HG03342 (cell line): Measurements from ENCODE around the gene SMIM26.

Experiments
- ATAC-seq: cut with Tn5 transposase; IDR thresholded peaks from one replicate; pipeline ENCODE4 v1.9.1; 2021; ENCODE audit warnings: mild to moderate bottlenecking, moderate library complexity; ENCODE audit not compliant: unreplicated experiment

SMIM26 gene

DNA sequence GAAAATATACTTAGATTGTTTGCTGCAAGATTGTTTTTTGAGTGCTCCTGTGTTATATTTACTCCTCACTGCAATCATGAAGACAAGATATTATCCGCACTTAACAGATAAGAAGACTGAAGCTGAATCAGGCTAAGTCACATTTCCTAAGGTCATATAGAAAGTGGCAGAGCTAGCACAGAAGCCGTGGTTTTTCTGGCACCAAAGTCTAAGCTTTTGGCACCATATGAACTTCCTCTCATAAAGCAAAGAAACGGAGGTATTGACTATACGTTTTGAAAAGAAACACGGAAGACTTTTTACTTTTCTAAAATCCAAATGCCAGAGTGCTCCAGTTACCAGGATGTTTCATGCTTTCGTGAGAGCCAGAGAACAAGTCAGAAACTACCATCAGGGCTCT lies 11.3 kb downstream of the SMIM26 start:
- no peak for ATAC-seq

DNA sequence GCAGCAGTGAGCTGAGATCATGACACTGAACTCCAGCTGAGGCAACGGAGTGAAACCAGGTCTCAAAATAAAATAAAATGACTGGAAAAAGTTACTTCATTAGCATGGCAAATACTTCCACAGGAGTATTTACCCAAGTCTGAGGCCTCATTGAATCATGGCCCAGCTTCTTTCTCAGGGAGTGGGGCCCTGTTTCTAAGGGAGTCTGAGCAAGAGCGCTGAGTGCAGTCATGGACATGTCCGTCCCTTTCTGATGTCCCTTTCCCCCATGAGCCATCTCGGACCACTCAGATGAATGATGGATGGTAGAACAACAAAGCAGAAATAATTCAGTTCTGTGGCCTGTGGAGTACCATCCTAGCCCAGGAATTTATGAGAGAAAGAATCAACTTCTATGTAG lies 12.8 kb downstream of the SMIM26 start:
- ATAC-seq: no peak

DNA sequence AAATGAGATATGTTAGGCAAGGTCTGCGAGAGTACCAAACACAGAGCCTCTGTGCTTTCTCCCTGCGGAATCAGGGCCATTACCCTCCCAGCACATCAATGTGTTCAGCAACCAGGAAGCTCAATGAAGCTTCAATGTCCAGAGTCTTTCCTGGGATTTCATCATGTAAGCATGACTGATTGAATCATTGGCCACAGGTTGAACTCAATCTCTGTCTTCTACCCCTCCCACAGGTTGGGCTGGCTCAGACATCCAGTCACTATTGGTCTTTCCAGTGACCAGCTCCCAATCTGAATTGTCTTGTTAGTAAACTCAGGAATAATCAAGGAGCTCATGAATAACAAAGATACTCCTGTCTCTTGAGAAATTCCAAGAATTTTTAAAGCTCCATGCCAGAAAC lies 17.9 kb downstream of the SMIM26 start:
- ATAC-seq: no peak

DNA sequence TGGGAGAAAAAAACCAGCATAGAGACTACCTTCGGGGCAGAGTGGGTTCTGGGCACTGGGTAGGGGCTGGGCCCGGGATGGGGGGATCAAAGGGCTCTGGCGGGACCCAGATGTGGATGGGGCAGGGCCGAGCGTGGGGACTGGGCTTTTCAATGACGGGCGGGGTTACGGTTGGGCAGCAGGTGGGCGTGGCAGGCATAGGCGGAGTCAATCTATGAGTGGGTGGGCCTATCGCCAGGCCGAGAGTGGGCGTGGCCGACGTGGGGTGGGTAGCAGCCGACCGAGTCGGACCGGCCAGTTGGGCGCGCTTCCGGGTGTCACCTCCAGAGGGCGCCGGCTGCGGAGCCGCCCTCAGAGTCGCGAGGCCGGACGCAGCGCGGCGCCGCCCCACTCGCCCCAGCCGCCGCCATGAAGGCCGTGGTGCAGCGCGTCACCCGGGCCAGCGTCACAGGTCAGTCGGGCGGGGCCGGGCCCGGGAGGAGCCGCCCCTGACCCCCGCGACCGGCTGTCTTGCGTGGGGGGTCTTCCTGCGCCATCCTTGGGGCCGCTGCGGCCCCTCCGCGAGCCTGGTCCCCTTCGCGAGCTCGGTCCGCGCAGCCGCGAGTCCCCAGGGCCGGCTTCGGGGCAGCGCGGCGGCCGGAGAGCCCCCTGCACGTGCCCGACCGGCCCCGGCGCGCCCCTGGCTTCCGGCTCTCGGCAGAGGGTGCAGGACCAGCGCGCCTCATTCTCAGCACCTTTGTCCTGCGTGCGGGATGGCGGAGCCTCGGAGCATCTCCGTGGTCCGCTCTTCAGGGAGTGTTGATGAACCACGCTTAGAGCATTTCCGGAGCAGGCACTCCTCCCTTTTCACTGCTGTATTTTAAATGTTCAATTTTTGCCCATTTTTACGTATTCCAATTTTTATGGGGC lies 20.7 kb downstream of the SMIM26 start, which contains the start of gene DTD1:
Gene DTD1 (plus strand): TSS at position 390 of the 909 bp plus-strand sequence. CDS start 19 bp downstream, at position 409.
- peak; percentile 92 for ATAC-seq

DNA sequence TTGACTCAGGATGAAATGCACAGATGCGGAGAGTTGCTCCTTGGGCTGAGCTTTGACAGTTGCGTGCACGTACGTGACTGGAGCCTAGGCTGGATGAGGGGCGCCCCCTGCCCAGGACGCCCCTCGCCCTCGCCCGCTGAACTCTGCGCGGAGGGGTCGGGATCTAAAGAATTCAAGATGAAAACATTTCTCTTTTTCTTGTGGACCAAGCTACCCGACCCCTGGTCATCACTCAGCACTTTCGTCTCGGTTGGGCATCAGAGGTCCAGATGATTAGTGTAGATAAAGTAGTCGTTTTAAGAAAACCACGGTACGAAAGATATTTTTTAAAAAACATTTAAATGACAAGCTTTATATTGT lies 21.3 kb downstream of the SMIM26 start:
- peak; percentile 14 for ATAC-seq

DNA sequence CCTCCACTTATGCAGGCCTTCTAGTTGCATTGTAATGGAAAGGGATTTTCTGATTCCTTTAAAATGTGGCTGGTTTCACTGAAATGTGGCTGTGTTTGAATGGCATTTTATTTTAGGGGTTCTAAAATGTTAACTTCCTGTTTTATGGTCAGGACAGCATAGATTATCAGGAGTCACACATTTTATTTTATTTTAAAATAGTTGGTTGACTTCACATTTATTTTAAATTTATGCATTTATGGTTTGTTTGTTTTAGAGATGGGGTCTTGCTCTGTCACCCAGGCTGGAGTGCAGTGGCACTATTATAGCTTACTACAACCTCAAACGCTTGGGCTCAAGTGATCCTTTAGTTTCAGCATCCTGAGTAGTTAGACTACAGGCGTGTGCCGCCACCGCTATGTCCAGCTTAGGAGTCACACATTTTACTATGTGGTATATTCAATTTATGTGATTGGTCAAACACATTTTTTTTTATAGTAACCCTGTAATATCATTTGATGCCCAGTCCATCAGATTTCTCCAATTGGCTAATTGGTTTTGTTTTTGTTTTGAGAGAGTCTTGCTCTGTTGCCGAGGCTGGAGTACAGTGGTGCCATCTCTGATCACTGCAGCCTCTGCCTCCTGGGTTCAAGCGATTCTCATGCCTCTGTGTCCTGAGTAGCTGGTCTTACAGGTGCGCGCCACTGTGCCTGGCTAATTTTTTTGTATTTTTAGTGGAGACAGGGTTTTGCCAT lies 22.9 kb downstream of the SMIM26 start:
- no peak for ATAC-seq

DNA sequence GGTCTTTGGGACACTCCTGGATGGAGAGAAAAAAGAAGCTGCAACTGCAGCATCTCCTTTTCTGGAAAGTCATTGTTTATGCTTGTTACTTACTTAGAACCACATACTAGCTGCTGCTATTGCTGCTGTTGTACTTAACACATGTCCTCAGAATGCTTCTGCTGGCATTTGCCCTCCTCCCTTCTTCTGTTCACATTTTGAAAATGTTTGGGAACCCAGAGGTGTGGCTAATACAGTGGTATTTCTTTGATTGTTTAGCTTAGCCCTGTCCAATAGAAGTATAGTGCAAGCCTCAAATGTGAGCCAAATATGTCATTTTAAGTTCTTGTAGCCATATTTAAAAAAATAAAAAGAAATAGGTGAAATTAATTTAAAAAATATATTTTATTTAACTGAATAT lies 29.0 kb downstream of the SMIM26 start:
- ATAC-seq: no peak

DNA sequence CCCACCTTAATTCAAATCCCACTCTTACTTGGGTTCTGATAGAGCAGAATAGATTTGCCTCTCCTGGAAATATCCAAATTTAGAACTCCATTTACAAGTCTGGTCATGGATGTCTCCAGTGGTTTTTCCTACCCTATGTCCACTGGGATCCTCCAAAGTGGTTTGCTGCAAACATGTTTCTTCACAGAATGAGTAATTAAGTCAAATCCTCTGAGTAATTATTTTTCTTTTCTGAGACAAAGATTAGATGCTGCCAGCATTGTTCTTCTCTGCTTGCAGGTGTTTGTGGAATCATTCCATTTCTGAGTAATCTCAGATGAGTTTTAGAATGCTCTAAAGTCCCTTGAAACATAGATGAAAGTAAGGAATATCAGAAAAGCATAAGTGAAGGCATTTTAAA lies 42.5 kb downstream of the SMIM26 start:
- no peak for ATAC-seq

DNA sequence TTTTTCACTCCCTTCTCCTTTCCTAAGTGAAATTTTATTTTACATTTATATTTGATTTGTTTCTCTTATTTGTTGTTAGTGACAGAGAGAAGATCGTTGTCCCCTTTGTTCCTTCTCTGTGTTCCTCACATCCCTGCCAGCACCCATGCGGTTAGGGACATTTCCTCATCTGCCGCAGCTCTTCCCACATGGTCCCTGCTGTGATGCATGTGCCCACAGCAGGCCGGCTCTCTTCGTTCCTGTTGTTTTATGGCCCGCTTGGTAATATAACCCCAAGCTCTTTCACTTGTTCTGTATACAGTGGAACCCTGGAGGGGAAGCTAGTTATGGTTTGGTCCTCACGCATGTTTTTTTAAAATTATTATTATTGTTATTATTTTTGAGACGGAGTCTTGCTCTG lies 44.3 kb downstream of the SMIM26 start:
- no peak for ATAC-seq

DNA sequence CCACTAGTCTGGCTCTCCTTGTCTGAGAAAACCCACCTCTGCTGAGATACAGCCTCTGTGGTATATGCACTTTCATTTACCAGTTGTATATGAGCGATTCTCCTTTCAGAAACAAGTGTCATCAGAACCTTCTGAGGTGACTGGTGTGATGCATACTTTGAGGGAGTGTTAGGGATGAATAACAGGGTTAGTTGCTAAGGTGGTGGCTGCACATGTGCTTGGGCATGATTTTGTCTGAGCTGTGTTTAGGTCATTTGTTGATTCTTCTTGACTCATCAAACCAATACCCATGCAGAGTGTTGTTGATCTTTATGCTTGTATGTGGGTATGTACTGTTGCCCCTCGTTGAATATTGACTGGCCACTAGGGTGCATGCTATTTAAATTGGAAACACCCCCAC lies 46.3 kb downstream of the SMIM26 start:
- no peak for ATAC-seq

DNA sequence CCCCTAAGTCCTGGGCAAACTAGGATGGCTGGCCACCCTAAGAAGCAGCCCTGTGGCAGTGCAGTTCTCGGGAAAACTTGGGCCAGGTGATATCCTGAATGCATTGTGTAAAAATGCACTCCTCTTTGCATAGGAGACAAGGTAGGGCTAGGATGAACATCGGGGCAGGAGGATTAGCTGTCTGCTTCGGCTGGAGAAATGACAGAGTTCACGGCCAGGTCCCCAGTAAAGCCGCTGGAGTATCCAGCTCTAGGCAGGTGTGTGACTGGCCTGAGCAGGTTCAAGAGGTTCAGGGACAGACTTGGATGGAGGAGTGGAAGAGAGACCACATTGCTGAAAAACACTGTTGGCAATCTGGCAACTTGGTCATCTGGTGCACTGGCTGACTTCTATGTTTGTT lies 47.0 kb downstream of the SMIM26 start:
- ATAC-seq: no peak

DNA sequence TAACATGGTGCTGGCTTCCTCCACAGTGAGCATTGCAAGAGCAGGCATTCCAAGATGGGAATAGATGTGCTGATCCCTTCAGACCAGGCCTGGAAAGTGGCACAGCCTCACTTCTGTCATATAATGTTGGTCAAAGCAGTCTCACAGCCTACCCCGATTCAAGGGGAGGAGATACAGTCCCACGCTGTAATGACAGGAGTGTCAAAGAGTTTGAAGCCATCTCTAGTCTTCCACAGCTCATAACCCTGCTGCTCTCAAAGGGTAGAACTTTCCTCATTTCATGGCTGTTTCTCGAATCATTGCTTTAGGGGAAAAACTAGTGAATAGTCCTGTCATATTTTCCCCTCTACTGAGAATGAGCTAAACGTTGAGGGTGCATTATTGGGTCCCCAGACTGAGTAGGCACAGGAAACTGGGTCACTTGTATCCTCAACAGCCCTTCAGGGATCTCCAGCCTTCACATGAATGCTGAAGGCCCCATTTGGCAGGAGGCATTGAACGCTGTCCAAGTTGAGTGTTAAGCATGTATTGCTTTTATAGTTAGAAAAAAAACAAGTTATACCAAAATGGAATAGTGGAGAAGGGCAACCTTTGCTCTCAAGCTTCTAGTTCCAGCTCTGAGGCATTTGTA lies 47.9 kb downstream of the SMIM26 start:
- ATAC-seq: no peak
